Ascending aorta (tissue), 2 donors: ENCODE results near the gene CDC45. TPM values are rescaled to one million over a fixed set of nuclear protein-coding genes. Genes with fewer than 3 reads are reported as not detected.

Experiments used
- DNase-seq, 2 donors: peaks; one replicate each; pipeline ENCODE4 v3.0.0-alpha.2; 2019; ENCODE audit warnings: low spot score in 2 of 2
- H3K27ac ChIP-seq, 2 donors: fragments of 200-600 bp; sonication (generic); one replicate each; pipeline ENCODE4 v1.5.1; 2016 to 2017; ENCODE audit warnings: mild to moderate bottlenecking in 1 of 2
- H3K27me3 ChIP-seq: fragments of 200-600 bp; sonication (generic); one replicate; pipeline ENCODE4 v1.5.1; 2017
- H3K36me3 ChIP-seq, 2 donors: fragments of 200-600 bp; sonication (generic); one replicate each; pipeline ENCODE4 v1.5.1; 2016
- H3K4me1 ChIP-seq, 2 donors: fragments of 200-600 bp; sonication (generic); one replicate each; pipeline ENCODE4 v1.5.1; 2016 to 2017; ENCODE audit warnings: mild to moderate bottlenecking in 1 of 2
- H3K4me3 ChIP-seq, 2 donors: fragments of 200-600 bp; sonication (generic); one replicate each; pipeline ENCODE4 v1.5.1; 2016 to 2017; ENCODE audit warnings: mild to moderate bottlenecking in 1 of 2
- H3K9me3 ChIP-seq, 2 donors: fragments of 200-600 bp; sonication (generic); one replicate each; pipeline ENCODE4 v1.5.1; 2016
- intact Hi-C: fragments of 100-400 bp; cut with DNase I; formaldehyde crosslinking; loops from one replicate; pipeline ENCODE4 v1.15.1; 2023
- total RNA-seq: library from RNA; depleted of rRNA; stranded (reverse); fragments of >200 nt; gene quantifications from one replicate; pipeline ENCODE4 v1.1.0, GENCODE V29; 2016
- TF ChIP-seq, protein P1 (sequence below), 3 experiments: fragments of 200-600 bp in 2 of 3; fragments of 450-650 bp in 1 of 3; sonication (generic) in 2 of 3; IDR thresholded peaks; one replicate each; pipeline ENCODE4 v1.5.1; 2016 to 2019; ENCODE audit warnings: antibody characterized with exemption in 3 of 3, mild to moderate bottlenecking in 1 of 3, moderate library complexity in 1 of 3

The CDC45 gene
- total RNA-seq, 1 donor from 2014 or later, result not detected

DNA sequence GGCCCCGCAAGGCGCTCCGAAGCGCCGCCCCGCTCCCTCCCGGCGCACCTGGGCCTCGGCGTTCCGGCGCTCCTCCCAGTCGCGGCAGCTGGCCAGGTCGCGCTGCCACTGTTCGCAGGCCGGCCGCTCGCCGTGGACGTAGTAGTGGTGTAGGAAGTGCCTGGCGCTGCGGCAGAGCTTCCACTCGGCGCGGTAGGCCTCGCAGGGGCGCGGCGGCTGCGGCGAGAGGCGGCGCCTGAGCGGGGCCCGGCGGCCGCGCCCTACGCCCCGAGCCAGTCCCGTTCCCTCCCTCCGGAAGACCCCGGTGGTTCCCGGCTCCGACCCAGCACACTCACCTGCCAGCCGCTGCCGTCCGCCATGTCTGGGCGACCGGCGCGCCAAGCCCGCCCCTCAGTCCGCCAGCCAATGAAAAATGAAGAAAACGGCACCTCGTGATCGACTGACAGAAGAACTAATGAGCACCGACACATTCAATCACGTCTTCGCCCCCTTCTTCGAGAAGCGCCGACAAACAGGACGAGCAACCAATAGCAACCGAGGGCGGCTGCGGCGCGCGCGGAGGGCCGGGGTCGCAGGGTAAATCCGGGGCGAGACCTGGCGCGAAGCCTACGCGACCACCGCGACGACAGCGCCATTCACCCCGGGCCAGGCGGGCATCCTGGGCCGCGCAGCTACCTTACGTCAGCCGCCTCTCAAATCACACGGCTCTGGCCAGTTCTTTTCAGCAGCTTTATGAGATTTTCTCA lies 32.2 kb upstream of the CDC45 start, which contains the start of gene C22orf39:
TSS of gene C22orf39 (minus strand) at position 382 of the 746 bp plus-strand sequence. CDS start at position 359, 23 bp downstream.
- Histone ChIP-seq H3K27ac (peak within 1 kb of the TSS; percentile 86 to 89), H3K9me3 (no peaks in the 10 kb centered on the region), H3K27me3 (no peaks in the 10 kb centered on the region), H3K4me1 (peaks cover 3 to 18% of the 10 kb centered on the region in 2 donors), H3K36me3 (peaks cover 26 to 33% of the 10 kb centered on the region in 2 donors), H3K4me3 (peak within 1 kb of the TSS; percentile 80 to 91)
- intact Hi-C loops, result loop anchor here (1.0 to 10.0 kb wide), 4 partner anchors 15 to 407 kb away; partner anchors contain the start of genes CDC45, GNB1L, MRPL40 and RTL10
- TF ChIP-seq, protein P1, sequence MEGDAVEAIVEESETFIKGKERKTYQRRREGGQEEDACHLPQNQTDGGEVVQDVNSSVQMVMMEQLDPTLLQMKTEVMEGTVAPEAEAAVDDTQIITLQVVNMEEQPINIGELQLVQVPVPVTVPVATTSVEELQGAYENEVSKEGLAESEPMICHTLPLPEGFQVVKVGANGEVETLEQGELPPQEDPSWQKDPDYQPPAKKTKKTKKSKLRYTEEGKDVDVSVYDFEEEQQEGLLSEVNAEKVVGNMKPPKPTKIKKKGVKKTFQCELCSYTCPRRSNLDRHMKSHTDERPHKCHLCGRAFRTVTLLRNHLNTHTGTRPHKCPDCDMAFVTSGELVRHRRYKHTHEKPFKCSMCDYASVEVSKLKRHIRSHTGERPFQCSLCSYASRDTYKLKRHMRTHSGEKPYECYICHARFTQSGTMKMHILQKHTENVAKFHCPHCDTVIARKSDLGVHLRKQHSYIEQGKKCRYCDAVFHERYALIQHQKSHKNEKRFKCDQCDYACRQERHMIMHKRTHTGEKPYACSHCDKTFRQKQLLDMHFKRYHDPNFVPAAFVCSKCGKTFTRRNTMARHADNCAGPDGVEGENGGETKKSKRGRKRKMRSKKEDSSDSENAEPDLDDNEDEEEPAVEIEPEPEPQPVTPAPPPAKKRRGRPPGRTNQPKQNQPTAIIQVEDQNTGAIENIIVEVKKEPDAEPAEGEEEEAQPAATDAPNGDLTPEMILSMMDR (IDR thresholded peaks at IDR 0.05), result no peak
- peak; percentile 75 to 93 for DNase-seq

DNA sequence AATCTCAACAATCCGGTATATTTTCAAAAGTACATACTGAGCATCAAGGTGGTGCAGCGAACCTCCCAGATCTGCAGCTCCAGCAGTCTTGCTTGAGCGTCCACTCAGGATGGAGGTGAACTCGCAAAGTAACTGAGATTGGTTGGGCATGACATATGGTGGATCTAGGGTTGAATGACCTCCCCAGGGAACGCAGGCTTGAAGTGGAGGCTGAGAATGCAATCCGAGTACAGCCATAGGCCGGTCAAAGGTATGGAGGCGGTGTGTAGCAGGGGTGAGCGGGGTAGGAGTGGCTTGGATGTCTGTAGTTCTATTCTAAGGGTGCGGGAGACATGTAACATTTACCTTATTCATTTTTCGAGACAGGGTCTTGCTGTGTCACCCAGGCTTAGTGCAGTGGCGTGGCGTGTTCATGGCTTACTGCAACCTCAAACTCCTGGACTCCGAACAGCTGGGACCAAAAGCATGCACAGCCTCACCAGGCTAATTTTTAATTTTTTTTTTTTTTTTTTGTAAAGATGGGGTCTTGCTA lies 31.6 kb upstream of the CDC45 start:
- Histone ChIP-seq H3K4me3 (peak overlapping the region; percentile 80 to 91), H3K27ac (peak overlapping the region; percentile 86 to 89), H3K27me3 (no peaks in the 10 kb centered on the region), H3K36me3 (peaks cover 30 to 34% of the 10 kb centered on the region in 2 donors), H3K4me1 (peaks cover 3 to 18% of the 10 kb centered on the region in 2 donors), H3K9me3 (no peaks in the 10 kb centered on the region)
- intact Hi-C loops, result loop anchor here (10.0 kb wide), 1 partner anchor 407 kb away; the partner anchor contains the start of genes GNB1L and RTL10
- TF ChIP-seq, protein P1 (IDR thresholded peaks at IDR 0.05), result no peak
- DNase-seq, result no peak

DNA sequence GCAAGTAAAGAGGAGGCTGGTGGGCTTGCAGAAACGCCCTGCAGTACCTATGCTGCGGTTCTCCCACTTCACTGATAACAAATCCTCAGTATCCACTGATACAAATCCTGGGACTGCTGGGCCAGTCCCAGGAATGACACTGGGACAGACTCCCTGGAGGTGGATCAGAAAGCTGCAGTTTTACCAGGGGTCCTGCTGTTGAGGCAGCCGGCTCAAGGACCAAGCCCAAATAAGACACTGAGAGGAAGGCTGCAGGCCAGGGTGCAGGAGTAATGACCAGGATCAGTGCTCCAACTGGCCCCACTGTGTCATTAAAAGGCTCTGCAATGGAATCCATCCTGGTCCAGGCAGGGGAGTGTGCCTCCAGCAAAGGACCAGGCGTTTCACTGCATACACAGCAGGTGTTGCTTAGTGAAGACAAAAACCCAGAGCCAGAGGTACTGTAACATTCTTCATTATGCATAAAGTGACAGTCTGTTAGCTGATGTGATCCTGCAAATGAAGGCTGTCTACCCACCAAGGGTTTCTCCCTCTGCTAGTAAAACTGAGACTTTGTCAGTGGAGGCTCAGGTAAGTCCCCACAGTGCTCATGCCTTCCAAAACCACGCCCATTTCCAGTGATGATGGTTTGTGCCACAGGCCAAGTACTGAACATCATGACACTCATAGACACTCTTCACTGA lies 30.8 kb upstream of the CDC45 start:
- Histone ChIP-seq H3K4me1 (peaks cover 3 to 18% of the 10 kb centered on the region in 2 donors), H3K27me3 (no peaks in the 10 kb centered on the region), H3K4me3 (no peak overlapping the region), H3K9me3 (no peaks in the 10 kb centered on the region), H3K36me3 (peaks cover 33 to 34% of the 10 kb centered on the region in 2 donors), H3K27ac (no peak overlapping the region)
- intact Hi-C loops, result loop anchor here (10.0 kb wide), 1 partner anchor 406 kb away; the partner anchor contains the start of genes GNB1L and RTL10
- DNase-seq, result no peak
- TF ChIP-seq, protein P1 (IDR thresholded peaks at IDR 0.05), result no peak

DNA sequence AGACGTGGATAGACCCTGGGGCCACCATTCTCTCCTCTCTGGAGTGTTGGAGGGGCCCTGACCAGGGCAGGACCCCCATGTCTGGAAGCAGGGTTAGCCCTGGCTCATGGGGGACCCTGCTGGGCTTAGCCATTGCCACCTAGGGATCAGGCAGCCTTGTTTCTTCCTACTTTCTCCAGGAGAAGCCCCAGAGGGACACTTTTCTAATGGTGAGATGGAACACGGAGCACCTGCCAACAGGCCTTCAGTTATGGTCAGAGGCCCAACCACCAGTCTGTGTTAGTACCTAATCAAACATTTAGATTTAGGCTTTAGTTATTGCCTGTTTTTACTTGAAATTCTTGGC lies 30.3 kb upstream of the CDC45 start:
- intact Hi-C loops, result loop anchor here (10.0 kb wide), 1 partner anchor 405 kb away; the partner anchor contains the start of genes GNB1L and RTL10
- H3K27me3 ChIP-seq, result no peaks in the 10 kb centered on the region
- TF ChIP-seq, protein P1 (IDR thresholded peaks at IDR 0.05), result no peak
- peaks cover 33 to 34% of the 10 kb centered on the region in 2 donors for H3K36me3 ChIP-seq
- H3K9me3 ChIP-seq, result no peaks in the 10 kb centered on the region
- H3K27ac ChIP-seq, result no peak overlapping the region
- peak in 1 of 2 donors; percentile 53 for DNase-seq
- no peak overlapping the region for H3K4me3 ChIP-seq
- H3K4me1 ChIP-seq, result peaks cover 3 to 18% of the 10 kb centered on the region in 2 donors

DNA sequence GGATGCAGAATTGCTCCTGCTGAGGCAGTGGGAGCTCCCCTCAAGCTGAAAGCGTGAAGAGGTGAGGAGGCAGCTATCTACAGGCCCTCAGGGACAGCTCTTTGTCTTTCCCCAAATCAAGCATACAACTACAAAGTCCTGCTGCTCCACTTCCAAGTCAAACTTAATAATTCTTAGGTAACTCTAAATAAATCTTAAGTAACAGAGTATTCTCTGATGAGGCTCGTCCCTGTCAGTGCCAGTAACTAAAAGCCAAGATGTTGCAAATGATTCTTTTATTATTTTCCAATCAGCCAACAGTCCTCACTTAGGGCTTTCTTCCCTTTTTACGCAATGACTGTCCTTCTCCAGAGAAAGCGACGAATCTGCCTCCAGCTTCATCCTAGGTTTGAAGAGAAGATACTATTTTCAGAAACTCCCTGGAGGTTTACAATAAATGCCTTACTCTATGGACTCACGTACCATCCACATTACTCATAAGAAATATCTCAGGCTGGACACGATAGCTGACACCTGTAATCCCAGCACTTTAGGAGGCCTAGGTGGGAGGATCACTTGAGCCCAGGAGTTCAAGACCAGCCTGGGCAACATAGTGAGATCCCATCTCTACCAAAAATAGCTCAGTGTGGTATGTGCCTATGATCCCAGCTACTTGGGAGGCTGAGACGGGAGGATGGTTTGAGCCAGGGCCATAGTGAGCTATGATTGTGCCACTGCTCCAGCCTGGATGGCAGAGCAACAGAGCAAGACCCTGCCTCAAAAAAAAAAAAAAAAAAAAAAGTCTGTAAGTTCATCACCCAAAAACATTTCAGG lies 29.2 kb upstream of the CDC45 start:
- intact Hi-C loops, result no loop called here
- Histone ChIP-seq H3K9me3 (no peaks in the 10 kb centered on the region), H3K4me3 (no peak overlapping the region), H3K36me3 (peaks cover 41 to 43% of the 10 kb centered on the region in 2 donors), H3K27ac (no peak overlapping the region), H3K4me1 (peaks cover 3 to 18% of the 10 kb centered on the region in 2 donors), H3K27me3 (no peaks in the 10 kb centered on the region)
- TF ChIP-seq, protein P1 (IDR thresholded peaks at IDR 0.05), result no peak
- DNase-seq, result no peak
